NCI-H2196 treated with DMSO at 0.1 percent for 48 hours (cell line): Measurements from ENCODE around the gene ACP6.

Source experiments
- DNase-seq: peaks from one replicate; lab custom pipeline; 2025; ENCODE audit not compliant: unreplicated experiment; lab: John Stamatoyannopoulos, UW

ACP6 gene

GRCh38 chr1:147652306-147652705 is 18.0 kb downstream of the ACP6 start:
- DNase-seq = no peak

GRCh38 chr1:147651466-147651865 is 18.9 kb downstream of the ACP6 start:
- DNase-seq = no peak

GRCh38 chr1:147648933-147649332 is 21.4 kb downstream of the ACP6 start:
- no peak for DNase-seq

GRCh38 chr1:147647796-147648633 is 22.3 kb downstream of the ACP6 start:
- no peak for DNase-seq

- no peak for DNase-seq
Observed at GRCh38 chr1:147643974-147644373, 26.4 kb downstream of the ACP6 start.

GRCh38 chr1:147641695-147642592 is 28.4 kb downstream of the ACP6 start:
- no peak for DNase-seq

- DNase-seq = no peak
Observed at GRCh38 chr1:147641291-147641690, 29.0 kb downstream of the ACP6 start.

GRCh38 chr1:147640553-147641165 is 29.7 kb downstream of the ACP6 start:
- peak; percentile 51 for DNase-seq

- DNase-seq = no peak
Observed at GRCh38 chr1:147636314-147636713, 34.0 kb downstream of the ACP6 start.

GRCh38 chr1:147635342-147635741 is 35.0 kb downstream of the ACP6 start:
- DNase-seq = no peak

GRCh38 chr1:147634645-147635044 is 35.7 kb downstream of the ACP6 start:
- DNase-seq = no peak

- no peak for DNase-seq
Observed at GRCh38 chr1:147633759-147634158, 36.6 kb downstream of the ACP6 start.

GRCh38 chr1:147631839-147632238 is 38.5 kb downstream of the ACP6 start:
- no peak for DNase-seq

- DNase-seq = no peak
Observed at GRCh38 chr1:147630447-147630846, 39.9 kb downstream of the ACP6 start.

GRCh38 chr1:147630022-147630421 is 40.3 kb downstream of the ACP6 start:
- DNase-seq = no peak

- no peak for DNase-seq
Observed at GRCh38 chr1:147628441-147628840, 41.9 kb downstream of the ACP6 start.

- peak; percentile 20 for DNase-seq
Observed at GRCh38 chr1:147627435-147628110, 42.8 kb downstream of the ACP6 start.

GRCh38 chr1:147626739-147627138 is 43.6 kb downstream of the ACP6 start:
- no peak for DNase-seq

GRCh38 chr1:147626291-147626690 is 44.0 kb downstream of the ACP6 start:
- DNase-seq = no peak

GRCh38 chr1:147625362-147625995 is 44.8 kb downstream of the ACP6 start:
- DNase-seq = no peak

- no peak for DNase-seq
Observed at GRCh38 chr1:147624529-147624928, 45.8 kb downstream of the ACP6 start.
